ENCODE measurements around the gene TLR1.

Gene TLR1

GRCh38 chr4:38757945-38758600 lies 46.5 kb downstream of the TLR1 start:
- H3K4me3 ChIP-seq (replicated peaks; ENCODE audit: insufficient read depth, low read length), result no peak overlapping the region
- H3K27me3 ChIP-seq (ENCODE audit: insufficient read depth, poor library complexity, severe bottlenecking), result no peaks in the 10 kb centered on the region
- TF ChIP-seq REST (IDR thresholded peaks at IDR 0.05; ENCODE audit: insufficient replicate concordance, low read depth) (no peak), GABPA (IDR thresholded peaks at IDR 0.05; ENCODE audit: low read depth) (no peak), POLR2AphosphoS5 (IDR thresholded peaks at IDR 0.05; ENCODE audit: low read depth) (no peak), SPI1 (IDR thresholded peaks at IDR 0.05; ENCODE audit: borderline replicate concordance, low read depth) (no peak), CTCF (IDR thresholded peaks at IDR 0.05; ENCODE audit: insufficient read depth, low read length) (no peak)
- DNase-seq (ENCODE audit: low read depth in 1 of 2, low spot score in 1 of 2), result no peak
- H3K27ac ChIP-seq (replicated peaks), result no peak overlapping the region

- no peak overlapping the region for H3K4me3 ChIP-seq (replicated peaks; ENCODE audit: insufficient read depth, low read length)
- no peaks in the 10 kb centered on the region for H3K27me3 ChIP-seq (ENCODE audit: insufficient read depth, poor library complexity, severe bottlenecking)
- H3K27ac ChIP-seq (replicated peaks), result no peak overlapping the region
- DNase-seq (ENCODE audit: low read depth in 1 of 2, low spot score in 1 of 2), result no peak
- TF ChIP-seq REST (IDR thresholded peaks at IDR 0.05; ENCODE audit: insufficient replicate concordance, low read depth) (no peak), POLR2AphosphoS5 (IDR thresholded peaks at IDR 0.05; ENCODE audit: low read depth) (no peak), CTCF (IDR thresholded peaks at IDR 0.05; ENCODE audit: insufficient read depth, low read length) (no peak), GABPA (IDR thresholded peaks at IDR 0.05; ENCODE audit: low read depth) (no peak), SPI1 (IDR thresholded peaks at IDR 0.05; ENCODE audit: borderline replicate concordance, low read depth) (no peak)
These were observed 51.4 kb downstream of the TLR1 start for GRCh38 chr4:38752941-38753806.

GRCh38 chr4:38752372-38752940 lies 52.1 kb downstream of the TLR1 start:
- H3K27me3 ChIP-seq (ENCODE audit: insufficient read depth, poor library complexity, severe bottlenecking), result no peaks in the 10 kb centered on the region
- TF ChIP-seq SPI1 (IDR thresholded peaks at IDR 0.05; ENCODE audit: borderline replicate concordance, low read depth) (no peak), POLR2AphosphoS5 (IDR thresholded peaks at IDR 0.05; ENCODE audit: low read depth) (no peak), GABPA (IDR thresholded peaks at IDR 0.05; ENCODE audit: low read depth) (no peak), REST (IDR thresholded peaks at IDR 0.05; ENCODE audit: insufficient replicate concordance, low read depth) (no peak), CTCF (IDR thresholded peaks at IDR 0.05; ENCODE audit: insufficient read depth, low read length) (no peak)
- no peak overlapping the region for H3K4me3 ChIP-seq (replicated peaks; ENCODE audit: insufficient read depth, low read length)
- no peak overlapping the region for H3K27ac ChIP-seq (replicated peaks)
- no peak for DNase-seq (ENCODE audit: low read depth in 1 of 2, low spot score in 1 of 2)
